DMS153 treated with DMSO at 0.1 percent for 48 hours (cell line): ENCODE measurements around the gene EDARADD.
"Not testable (repeated sequence)": the region's sequence is repeated elsewhere in the genome, so short reads cannot be mapped to it uniquely, and the experiment has no call there.

Experiments used
- DNase-seq: peaks from one replicate; lab custom pipeline; 2025; ENCODE audit not compliant: unreplicated experiment; lab: John Stamatoyannopoulos, UW

Gene EDARADD

GRCh38 chr1:236484310-236484971 is 90.4 kb downstream of the EDARADD start:
- DNase-seq = no peak

- no peak for DNase-seq
These were observed 92.4 kb downstream of the EDARADD start for GRCh38 chr1:236486356-236487002.

GRCh38 chr1:236489161-236489560 is 95.1 kb downstream of the EDARADD start:
- DNase-seq = not testable (repeated sequence)

GRCh38 chr1:236489710-236490377 is 95.8 kb downstream of the EDARADD start:
- peak; percentile 9 for DNase-seq

GRCh38 chr1:236491469-236492136 is 97.5 kb downstream of the EDARADD start:
- DNase-seq = no peak

- DNase-seq = no peak
These were observed 98.3 kb downstream of the EDARADD start for GRCh38 chr1:236492378-236492777.

GRCh38 chr1:236494082-236494481 is 100.0 kb downstream of the EDARADD start:
- no peak for DNase-seq

GRCh38 chr1:236494586-236495466 is 100.7 kb downstream of the EDARADD start:
- no peak for DNase-seq

GRCh38 chr1:236495467-236496112 is 101.5 kb downstream of the EDARADD start:
- no peak for DNase-seq

- no peak for DNase-seq
These were observed 103.8 kb downstream of the EDARADD start for GRCh38 chr1:236497908-236498307.

GRCh38 chr1:236501093-236501492 is 107.0 kb downstream of the EDARADD start:
- DNase-seq = no peak

- no peak for DNase-seq
These were observed 108.5 kb downstream of the EDARADD start for GRCh38 chr1:236502579-236502971.

GRCh38 chr1:236502972-236503639 is 109.0 kb downstream of the EDARADD start:
- no peak for DNase-seq

- not testable (repeated sequence) for DNase-seq
These were observed 110.3 kb downstream of the EDARADD start for GRCh38 chr1:236504338-236504737.

- DNase-seq = no peak
These were observed 113.1 kb downstream of the EDARADD start for GRCh38 chr1:236507022-236507700.

- no peak for DNase-seq
These were observed 114.5 kb downstream of the EDARADD start for GRCh38 chr1:236508593-236509027.

- DNase-seq = no peak
These were observed 115.1 kb downstream of the EDARADD start for GRCh38 chr1:236509203-236509602.

GRCh38 chr1:236509647-236510401 is 115.7 kb downstream of the EDARADD start:
- no peak for DNase-seq
